GM10248 (cell line): ENCODE data around the gene SNX15.

Experiments used
- CTCF ChIA-PET: fragments of 300-600 bp; sonication (Branson Sonifier 250); formaldehyde crosslinking; extraction: SDS; loops from one replicate; lab custom pipeline; 2021; ENCODE audit warnings: antibody characterized with exemption; lab: Yijun Ruan, JAX
- POLR2A ChIA-PET: fragments of 350-650 bp; sonication (Branson Sonifier 250); formaldehyde crosslinking; extraction: SDS; loops from one replicate; lab custom pipeline; 2020; ENCODE audit warnings: antibody characterized with exemption; lab: Yijun Ruan, JAX
- DNase-seq: peaks from one replicate; pipeline ENCODE4 v3.0.0; 2012; ENCODE audit errors: extremely low spot score
- TF ChIP-seq, protein P1 (sequence below): IDR thresholded peaks from 2 replicates; pipeline ENCODE4 v1.5.1; 2012; ENCODE audit warnings: mild to moderate bottlenecking, low read depth; ENCODE audit errors: extremely low read depth, missing control alignments, control extremely low read depth

The SNX15 gene

DNA sequence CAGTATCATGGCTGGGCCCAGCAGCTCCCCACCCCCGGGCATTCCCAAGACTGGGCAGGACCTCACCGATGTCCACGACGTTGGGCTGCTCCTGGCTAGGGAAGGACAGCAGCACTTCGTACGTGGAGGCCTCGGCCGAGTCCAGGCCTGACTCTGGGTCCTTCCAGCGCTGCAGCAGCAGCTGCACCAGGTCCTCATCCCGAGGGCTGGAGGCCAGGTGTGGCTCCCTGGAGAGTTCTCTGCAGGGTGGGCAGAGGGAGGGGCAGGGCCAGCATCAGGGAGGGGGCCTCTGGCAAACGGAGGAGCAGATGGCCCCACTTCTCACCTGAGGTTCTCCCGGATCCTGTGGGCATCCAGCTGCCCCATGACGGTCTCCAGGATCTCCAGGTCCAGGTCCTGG lies 30.8 kb downstream of the SNX15 start:
- CTCF ChIA-PET: interaction anchor here (1.1 to 3.2 kb wide), 5 partner anchors 9 to 44 kb away, joined by 4 to 11 read pairs (median 4); partner anchors contain the start of gene ARL2
- DNase-seq: no peak
- TF ChIP-seq, protein P1, sequence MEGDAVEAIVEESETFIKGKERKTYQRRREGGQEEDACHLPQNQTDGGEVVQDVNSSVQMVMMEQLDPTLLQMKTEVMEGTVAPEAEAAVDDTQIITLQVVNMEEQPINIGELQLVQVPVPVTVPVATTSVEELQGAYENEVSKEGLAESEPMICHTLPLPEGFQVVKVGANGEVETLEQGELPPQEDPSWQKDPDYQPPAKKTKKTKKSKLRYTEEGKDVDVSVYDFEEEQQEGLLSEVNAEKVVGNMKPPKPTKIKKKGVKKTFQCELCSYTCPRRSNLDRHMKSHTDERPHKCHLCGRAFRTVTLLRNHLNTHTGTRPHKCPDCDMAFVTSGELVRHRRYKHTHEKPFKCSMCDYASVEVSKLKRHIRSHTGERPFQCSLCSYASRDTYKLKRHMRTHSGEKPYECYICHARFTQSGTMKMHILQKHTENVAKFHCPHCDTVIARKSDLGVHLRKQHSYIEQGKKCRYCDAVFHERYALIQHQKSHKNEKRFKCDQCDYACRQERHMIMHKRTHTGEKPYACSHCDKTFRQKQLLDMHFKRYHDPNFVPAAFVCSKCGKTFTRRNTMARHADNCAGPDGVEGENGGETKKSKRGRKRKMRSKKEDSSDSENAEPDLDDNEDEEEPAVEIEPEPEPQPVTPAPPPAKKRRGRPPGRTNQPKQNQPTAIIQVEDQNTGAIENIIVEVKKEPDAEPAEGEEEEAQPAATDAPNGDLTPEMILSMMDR: no peak
- POLR2A ChIA-PET: no interaction called here

DNA sequence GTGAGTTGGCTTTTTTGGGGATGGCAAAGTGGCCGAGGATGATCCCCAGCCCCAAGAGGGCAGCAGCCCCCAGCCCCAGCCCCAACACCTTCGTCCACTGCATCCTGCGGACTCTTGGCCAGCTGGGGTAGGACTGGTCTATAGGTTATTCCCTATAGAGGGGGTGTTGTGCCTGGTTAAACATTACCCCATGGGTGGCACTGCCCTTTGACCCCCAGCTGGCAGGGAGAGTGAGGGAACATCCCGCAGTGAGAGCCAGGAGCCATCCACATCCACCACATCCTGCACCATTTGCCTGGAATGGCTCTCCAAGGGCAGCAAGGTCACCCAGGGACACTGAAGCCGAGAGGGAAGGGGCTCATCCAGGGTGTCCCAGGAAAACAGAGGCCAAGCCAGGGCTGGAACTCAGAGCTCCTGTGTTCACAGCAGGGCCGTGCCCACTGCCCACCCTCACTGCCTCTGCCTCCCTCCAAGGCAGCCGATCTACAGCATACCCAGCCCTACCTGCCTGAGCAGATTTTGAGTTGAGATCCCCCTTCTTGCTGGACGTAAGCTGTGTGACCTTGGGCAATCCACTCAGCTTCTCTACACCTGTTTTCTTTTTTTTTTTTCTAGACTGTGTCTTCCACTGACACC lies 31.3 kb downstream of the SNX15 start, which contains the start of gene NAALADL1:
Gene NAALADL1, minus strand, starts transcription at position 135 of the 636 bp plus-strand sequence. Its CDS starts 32 bp downstream, at position 103.
- POLR2A ChIA-PET: no interaction called here
- CTCF ChIA-PET: interaction anchor here (1.1 to 3.2 kb wide), 6 partner anchors 9 to 44 kb away, joined by 4 to 11 read pairs (median 4); partner anchors contain the start of gene ARL2
- TF ChIP-seq, protein P1: no peak
- DNase-seq: no peak

DNA sequence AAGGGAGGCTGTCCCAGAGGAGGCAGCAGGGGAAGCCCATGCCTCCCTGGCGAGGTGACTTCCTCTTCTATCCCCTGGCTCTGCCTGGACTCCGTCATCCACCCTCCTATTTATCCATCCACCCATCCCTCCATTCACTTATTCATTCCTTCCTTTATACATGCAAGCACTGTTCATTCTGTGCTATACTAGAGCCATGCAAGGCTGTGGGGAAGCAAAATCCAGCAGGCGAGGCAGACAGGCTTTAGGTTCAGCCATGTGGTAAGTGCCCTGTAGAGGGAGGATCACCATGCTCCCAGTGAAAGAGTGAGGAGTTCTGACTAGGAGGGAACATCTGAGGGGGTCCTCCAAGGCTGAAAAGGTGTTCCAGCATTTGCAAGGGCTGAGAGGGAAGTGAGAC lies 32.3 kb downstream of the SNX15 start:
- no peak for DNase-seq
- ChIA-PET POLR2A (no interaction called here), CTCF (interaction anchor here (1.2 to 3.2 kb wide), 3 partner anchors 10 to 19 kb away, joined by 4 to 11 read pairs (median 4); no protein-coding TSS in a partner anchor)
- TF ChIP-seq, protein P1: no peak

DNA sequence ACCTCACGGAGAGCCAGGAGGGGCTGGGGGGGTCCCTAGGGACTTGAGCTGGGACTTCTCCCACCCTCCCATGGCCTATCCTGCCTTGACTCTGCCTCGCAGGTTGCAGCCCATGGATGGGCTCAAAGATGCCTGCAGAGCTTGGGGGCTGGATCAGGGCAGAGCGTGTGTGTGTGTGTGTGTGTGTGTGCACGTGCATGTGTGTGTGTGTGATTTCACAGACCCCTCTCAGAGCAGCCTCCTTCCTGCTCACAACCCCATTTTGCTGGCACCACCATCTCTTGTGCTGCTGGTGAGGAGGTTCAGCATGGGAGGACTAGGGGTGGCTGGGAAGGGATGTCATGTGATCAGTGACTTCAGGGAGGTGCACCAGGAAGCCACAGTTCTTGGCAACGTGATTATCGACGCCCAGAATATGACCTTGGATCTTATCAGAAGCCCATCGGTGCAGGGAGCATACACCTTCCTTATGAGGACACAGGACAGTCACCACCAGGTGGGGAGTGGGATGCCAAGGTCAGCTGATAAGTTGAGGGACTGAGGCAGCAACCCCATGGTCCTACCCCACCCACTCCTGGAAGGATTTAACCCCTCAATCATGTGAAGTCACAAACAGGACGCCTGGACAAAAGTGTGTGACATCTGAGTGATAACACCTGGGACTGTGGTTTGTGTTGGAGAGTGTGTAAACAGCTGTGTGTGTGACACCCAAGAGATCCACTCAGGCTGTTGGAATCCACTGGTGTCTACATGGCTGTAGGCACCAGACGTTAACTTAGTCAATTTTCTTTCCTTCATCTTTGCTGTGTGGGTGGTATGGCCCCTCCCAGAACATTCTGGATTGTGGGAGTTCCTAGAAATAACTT lies 33.0 kb downstream of the SNX15 start:
- ChIA-PET CTCF (interaction anchor here (1.2 to 3.2 kb wide), 3 partner anchors 11 to 18 kb away, joined by 4 to 11 read pairs (median 4); no protein-coding TSS in a partner anchor), POLR2A (no interaction called here)
- TF ChIP-seq, protein P1: no peak
- DNase-seq: no peak

DNA sequence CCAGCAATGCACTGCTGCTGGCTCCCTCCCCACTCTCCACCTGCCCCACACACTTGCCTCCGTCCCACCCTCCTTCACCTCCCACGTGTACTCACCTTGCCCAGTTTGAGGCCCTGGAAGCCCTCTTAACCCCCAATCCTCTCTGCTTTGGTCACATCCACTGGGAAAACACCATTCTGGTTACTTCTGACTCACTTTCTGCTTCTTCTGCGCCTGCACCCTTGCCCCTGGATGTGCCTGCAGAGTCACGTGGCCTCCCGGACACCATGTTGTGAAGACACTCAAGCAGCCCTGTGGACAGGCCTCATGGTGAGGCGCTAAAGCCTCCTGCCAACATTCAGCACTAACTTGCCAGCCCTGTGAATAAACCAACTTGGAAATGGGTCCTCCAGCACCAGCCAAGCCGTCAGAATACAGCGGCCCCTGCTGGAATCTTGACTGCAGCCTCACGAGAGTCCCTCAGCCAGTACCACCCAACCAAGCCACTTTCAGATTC lies 33.7 kb downstream of the SNX15 start:
- POLR2A ChIA-PET: no interaction called here
- TF ChIP-seq, protein P1: no peak
- no peak for DNase-seq
- CTCF ChIA-PET: interaction anchor here (1.5 to 3.2 kb wide), 2 partner anchors 12 to 17 kb away, joined by 4 to 11 read pairs; no protein-coding TSS in a partner anchor

DNA sequence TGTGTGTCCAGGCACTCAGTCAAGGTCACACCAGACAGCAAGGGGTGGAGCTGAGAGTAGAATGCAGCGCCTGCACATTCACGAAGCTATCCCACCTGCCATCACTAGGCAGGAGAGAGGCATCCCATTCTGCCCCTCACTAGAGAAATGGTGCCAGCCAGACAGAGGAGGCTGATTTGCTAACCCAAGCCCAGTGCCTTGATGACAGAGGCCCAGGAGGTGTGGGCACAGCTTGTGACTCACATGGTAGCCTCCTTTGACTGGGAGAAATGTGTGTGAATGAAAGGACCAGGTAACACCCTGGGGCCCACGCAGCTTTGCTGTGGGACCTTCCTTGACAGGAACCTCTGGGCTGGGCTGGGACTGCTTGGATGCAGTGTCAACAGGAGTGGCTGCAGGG lies 36.3 kb downstream of the SNX15 start:
- TF ChIP-seq, protein P1: no peak
- ChIA-PET CTCF (interaction anchor here (0.8 to 1.7 kb wide), 3 partner anchors 9 to 16 kb away, joined by 4 read pairs; no protein-coding TSS in a partner anchor), POLR2A (interaction anchor here (1.2 kb wide), 1 partner anchor 589 kb away, joined by 5 read pairs; no protein-coding TSS in a partner anchor)
- DNase-seq: no peak
